Panc1 (cell line): ENCODE results near the gene TCTN3. TPM values are rescaled to one million over a fixed set of nuclear protein-coding genes. Genes with fewer than 3 reads are reported as not detected.

ENCODE experiments used
- ATAC-seq: fragments of 200-7000 bp; cut with Tn5 transposase; 2 replicates; pipeline ENCODE4 v1.9.1; 2020; ENCODE audit warnings: mild to moderate bottlenecking, moderate library complexity
- BruUV-seq: library from RNA; stranded (reverse); fragments of 400-500 nt; replicated peaks from 2 replicates; lab custom pipeline; 2021; lab: Mats Ljungman, UMichigan
- CTCF ChIA-PET: fragments of 300-600 bp; sonication (Branson Sonifier 250); formaldehyde crosslinking; loops from one replicate; lab custom pipeline; 2022; ENCODE audit warnings: antibody characterized with exemption; lab: Charles Lee
- POLR2A ChIA-PET: fragments of 300-600 bp; sonication (Branson Sonifier 250); formaldehyde crosslinking; loops from one replicate; lab custom pipeline; 2022; ENCODE audit warnings: antibody characterized with exemption; lab: Charles Lee
- DNase-seq: peaks from one replicate; pipeline ENCODE4 v3.0.0-alpha.2; 2010; ENCODE audit warnings: low read depth, low spot score
- H3K27ac ChIP-seq: 2 replicates; pipeline ENCODE4 v1.5.1; 2011; ENCODE audit warnings: mild to moderate bottlenecking, low read length, inconsistent platforms
- H3K27me3 ChIP-seq: fragments of 200-500 bp; sonication (Bioruptor generic); 2 replicates; pipeline ENCODE4 v1.6.0; 2014; ENCODE audit warnings: low read length, inconsistent platforms; ENCODE audit not compliant: control insufficient read depth, insufficient read depth
- H3K36me3 ChIP-seq: fragments of 200-500 bp; sonication (Bioruptor generic); 2 replicates; pipeline ENCODE4 v1.5.1; 2014; ENCODE audit warnings: inconsistent platforms, mild to moderate bottlenecking, low read length, moderate library complexity; ENCODE audit not compliant: control insufficient read depth, insufficient read depth
- H3K4me1 ChIP-seq: 2 replicates; pipeline ENCODE4 v1.5.1; 2011; ENCODE audit warnings: inconsistent platforms, mild to moderate bottlenecking, low read length, moderate library complexity; ENCODE audit not compliant: control insufficient read depth, insufficient read depth
- H3K4me3 ChIP-seq, 2 experiments: 2 replicates each; pipeline ENCODE4 v1.5.1; 2011 to 2012; ENCODE audit warnings: low read depth in 2 of 2, low read length in 2 of 2, mild to moderate bottlenecking in 2 of 2, inconsistent platforms in 1 of 2, moderate library complexity in 1 of 2
- H3K9me3 ChIP-seq: fragments of 200-500 bp; sonication (Bioruptor generic); 2 replicates; pipeline ENCODE4 v1.5.1; 2014; ENCODE audit warnings: low read depth, mild to moderate bottlenecking, inconsistent platforms, low read length, moderate library complexity; ENCODE audit not compliant: control insufficient read depth, insufficient read depth
- CTCF ChIP-seq: fragments of 450-650 bp; IDR thresholded peaks from 2 replicates; pipeline ENCODE4 v1.5.1; 2017; ENCODE audit warnings: mild to moderate bottlenecking
- POLR2AphosphoS5 ChIP-seq: IDR thresholded peaks from 2 replicates; pipeline ENCODE4 v1.6.1; 2012; ENCODE audit warnings: mild to moderate bottlenecking, low read depth, low read length, moderate library complexity
- REST ChIP-seq, 2 experiments: IDR thresholded peaks; 2 replicates each; pipeline ENCODE4 v1.6.1; 2011 to 2012; ENCODE audit warnings: low read depth in 2 of 2, control low read depth in 1 of 2, low read length in 1 of 2, mild to moderate bottlenecking in 1 of 2, moderate library complexity in 1 of 2; ENCODE audit not compliant: insufficient read depth in 1 of 2
- SIN3A ChIP-seq: IDR thresholded peaks from 2 replicates; pipeline ENCODE4 v1.6.1; 2012; ENCODE audit warnings: low read depth, mild to moderate bottlenecking, low read length, moderate library complexity, borderline replicate concordance; ENCODE audit not compliant: insufficient read depth
- TCF7L2 ChIP-seq: IDR thresholded peaks from 2 replicates; pipeline ENCODE4 v1.6.1; 2011; ENCODE audit warnings: mild to moderate bottlenecking, low read depth, low read length, inconsistent platforms
- in situ Hi-C: cut with HindIII; loops from 2 replicates; pipeline ENCODE4 v1.10.0; 2016; ENCODE audit warnings: low sequenced_read_pairs, low pct_unique_long_range_greater_than_20kb
- intact Hi-C: fragments of 100-400 bp; cut with micrococcal nuclease; formaldehyde crosslinking; loops from one replicate; pipeline ENCODE4 v1.10.0; 2022; ENCODE audit not compliant: unreplicated experiment
- total RNA-seq: library from RNA; stranded (reverse); gene quantifications from one replicate; pipeline ENCODE4 v1.2.1, GENCODE V29; 2021; ENCODE audit not compliant: unreplicated experiment

TCTN3 gene
- total RNA-seq, 1 experiment from 2014 or later = 56.6 TPM

GRCh38 chr10:95664543-95664942, 29.2 kb downstream of the TCTN3 start:
- ATAC-seq (no peak), DNase-seq (no peak)
- intact Hi-C loops (no loop called here), in situ Hi-C loops (no loop called here)
- no peaks in the 10 kb centered on the region for H3K4me1 ChIP-seq
- H3K9me3 ChIP-seq = no peaks in the 10 kb centered on the region
- POLR2A ChIA-PET = no interaction called here
- no peaks in the 10 kb centered on the region for H3K27me3 ChIP-seq
- no peak overlapping the region for H3K4me3 ChIP-seq
- CTCF ChIA-PET = no interaction called here
- no peak overlapping the region for H3K27ac ChIP-seq
- TF ChIP-seq POLR2AphosphoS5 (no peak), REST (IDR thresholded peaks at IDR 0.05; ENCODE audit: insufficient read depth in 1 of 2, low read depth in 2 of 2, low read length in 1 of 2) (no peak), TCF7L2 (no peak), CTCF (no peak), SIN3A (no peak)
- no peaks in the 10 kb centered on the region for H3K36me3 ChIP-seq
- BruUV-seq = no TSS peak

DNA sequence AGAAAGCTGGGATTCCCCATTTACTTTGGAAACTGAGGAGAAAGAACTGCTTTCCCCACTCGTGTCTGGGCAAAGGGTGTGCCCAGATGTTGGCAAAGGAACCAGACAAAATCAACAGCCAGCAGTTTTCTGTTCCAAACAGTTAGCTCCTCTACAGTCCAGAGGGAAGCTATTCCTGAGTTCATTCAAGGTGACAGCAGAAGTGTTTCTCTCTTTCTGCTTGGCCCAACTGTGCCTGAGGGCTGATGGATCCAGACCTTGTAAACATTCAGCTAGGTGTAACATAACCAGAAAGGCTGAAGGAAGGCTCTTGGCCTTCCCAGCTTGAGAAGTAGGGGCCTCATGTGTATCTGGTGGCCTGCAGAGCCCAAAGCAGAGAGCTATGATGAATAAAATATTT, 30.2 kb downstream of the TCTN3 start:
- in situ Hi-C loops = no loop called here

More for the DNA sequence above, 30.2 kb downstream of the TCTN3 start:
- Histone ChIP-seq H3K4me3 (no peak overlapping the region), H3K36me3 (no peaks in the 10 kb centered on the region), H3K4me1 (no peaks in the 10 kb centered on the region), H3K27me3 (no peaks in the 10 kb centered on the region), H3K27ac (no peak overlapping the region), H3K9me3 (no peaks in the 10 kb centered on the region)
- DNase-seq (no peak), ATAC-seq (no peak)
- intact Hi-C loops = no loop called here
- POLR2A ChIA-PET = no interaction called here
- BruUV-seq = no TSS peak
- CTCF ChIA-PET = interaction anchor here (0.5 to 0.8 kb wide), 2 partner anchors 233 to 712 kb away, joined by 3 to 5 read pairs; no protein-coding TSS in a partner anchor
- no peak for TF ChIP-seq POLR2AphosphoS5
- no peak for TF ChIP-seq SIN3A
- TF ChIP-seq REST (IDR thresholded peaks at IDR 0.05; ENCODE audit: insufficient read depth in 1 of 2, low read depth in 2 of 2, low read length in 1 of 2) = no peak
- no peak for TF ChIP-seq CTCF
- TF ChIP-seq TCF7L2 = no peak
